NCI-H2196 (cell line): ENCODE measurements around the gene ZSCAN12.

Experiments
- DNase-seq: peaks from one replicate; lab custom pipeline; 2025; ENCODE audit not compliant: unreplicated experiment; lab: John Stamatoyannopoulos, UW

ZSCAN12 gene

DNA sequence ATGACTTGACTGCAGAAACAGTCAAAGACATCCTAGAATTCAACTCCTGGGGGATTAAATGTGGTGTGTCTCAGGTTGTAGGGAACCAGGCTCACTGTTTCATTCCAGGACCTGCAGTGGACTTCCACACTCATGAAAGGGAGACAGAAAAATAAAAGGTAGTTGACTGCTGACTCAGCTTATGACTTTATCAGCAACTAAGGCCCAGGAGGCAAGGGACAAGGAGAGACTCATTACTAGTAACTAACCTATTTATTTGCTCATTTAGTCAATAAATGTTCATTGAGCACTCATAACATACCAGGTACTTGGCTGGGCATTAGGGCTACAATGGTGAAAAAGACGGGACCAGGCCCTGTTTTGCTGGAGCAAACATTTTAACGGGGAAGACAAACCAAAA lies 66.5 kb downstream of the ZSCAN12 start:
- DNase-seq = no peak

DNA sequence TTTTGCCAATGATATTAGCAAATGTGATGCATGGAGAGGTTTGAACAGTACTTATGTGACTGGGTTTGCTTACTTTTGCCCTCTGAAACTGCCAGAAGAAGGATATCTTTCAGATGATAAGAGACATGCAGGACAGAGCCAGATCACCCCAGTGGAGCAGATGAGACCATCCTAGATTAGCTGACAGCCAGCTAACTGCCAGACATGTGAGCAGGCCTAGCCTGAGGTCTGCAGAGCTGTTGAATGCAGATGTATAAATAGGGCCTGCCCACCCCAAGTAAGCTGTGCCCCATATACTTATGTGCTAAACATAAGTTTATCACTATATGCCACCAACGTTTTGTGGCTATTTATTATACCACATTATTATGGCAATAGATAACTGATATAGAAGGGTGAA lies 69.5 kb downstream of the ZSCAN12 start:
- no peak for DNase-seq
